ENCODE data around the gene IRF2BPL.
A peak's percentile ranks its signal among the peaks of the same experiment; 100 is the strongest.

Gene IRF2BPL

GRCh38 chr14:77028384-77029231 lies at the start of gene IRF2BPL:
Gene IRF2BPL (minus strand): TSS chr14:77028708. CDS start chr14:77027792, 916 bp downstream.
- peak; percentile 91 for DNase-seq
- Mint-ChIP-seq H3K4me1 (peaks cover 22 to 48% of the 10 kb centered on the region in 2 donors), H3K27ac (peak within 1 kb of the TSS; percentile 92), H3K9me3 (no peaks in the 10 kb centered on the region), H3K4me3 (peak within 1 kb of the TSS; percentile 95), H3K36me3 (peaks cover 10 to 20% of the 10 kb centered on the region in 2 donors), H3K27me3 (no peaks in the 10 kb centered on the region)
- peak; percentile 77 to 81 for ATAC-seq (replicated peaks)

- Mint-ChIP-seq H3K9me3 (peaks cover 0 to 4% of the 10 kb centered on the region in 2 donors), H3K4me1 (peaks cover 0 to 2% of the 10 kb centered on the region in 2 donors), H3K27ac (no peak overlapping the region), H3K4me3 (no peak overlapping the region), H3K36me3 (peaks cover 1 to 5% of the 10 kb centered on the region in 2 donors), H3K27me3 (no peaks in the 10 kb centered on the region)
- no peak for DNase-seq
- no peak for ATAC-seq (replicated peaks)
These were observed 48.5 kb upstream of the IRF2BPL start for GRCh38 chr14:77077040-77077439.

GRCh38 chr14:77076113-77076631 lies 47.7 kb upstream of the IRF2BPL start:
- Mint-ChIP-seq H3K4me3 (no peak overlapping the region), H3K27ac (no peak overlapping the region), H3K4me1 (peaks cover 0 to 2% of the 10 kb centered on the region in 2 donors), H3K27me3 (no peaks in the 10 kb centered on the region), H3K36me3 (peaks cover 1 to 5% of the 10 kb centered on the region in 2 donors), H3K9me3 (peaks cover 0 to 4% of the 10 kb centered on the region in 2 donors)
- DNase-seq (no peak), ATAC-seq (replicated peaks) (no peak)

GRCh38 chr14:77074969-77075368 lies 46.5 kb upstream of the IRF2BPL start:
- H3K4me1 Mint-ChIP-seq = peaks cover 0 to 2% of the 10 kb centered on the region in 2 donors
- peaks cover 0 to 2% of the 10 kb centered on the region in 2 donors for H3K36me3 Mint-ChIP-seq
- no peak overlapping the region for H3K4me3 Mint-ChIP-seq
- no peak for ATAC-seq (replicated peaks)
- no peak overlapping the region for H3K27ac Mint-ChIP-seq
- DNase-seq = no peak
- H3K27me3 Mint-ChIP-seq = peaks cover 3 to 9% of the 10 kb centered on the region in 2 donors
- H3K9me3 Mint-ChIP-seq = peaks cover 0 to 1% of the 10 kb centered on the region in 2 donors

GRCh38 chr14:77071938-77072388 lies 43.5 kb upstream of the IRF2BPL start:
- no peak overlapping the region for H3K27ac Mint-ChIP-seq
- ATAC-seq (replicated peaks) = no peak
- peaks cover 12 to 17% of the 10 kb centered on the region in 2 donors for H3K27me3 Mint-ChIP-seq
- DNase-seq = no peak
- H3K9me3 Mint-ChIP-seq = no peaks in the 10 kb centered on the region
- H3K4me1 Mint-ChIP-seq = peaks cover 0 to 3% of the 10 kb centered on the region in 2 donors
- no peaks in the 10 kb centered on the region for H3K36me3 Mint-ChIP-seq
- no peak overlapping the region for H3K4me3 Mint-ChIP-seq

- Mint-ChIP-seq H3K9me3 (no peaks in the 10 kb centered on the region), H3K4me1 (peaks cover 11 to 17% of the 10 kb centered on the region in 2 donors), H3K36me3 (no peaks in the 10 kb centered on the region), H3K27me3 (peaks cover 12 to 17% of the 10 kb centered on the region in 2 donors), H3K4me3 (no peak overlapping the region), H3K27ac (no peak overlapping the region)
- DNase-seq (no peak), ATAC-seq (replicated peaks) (no peak)
These were observed 41.0 kb upstream of the IRF2BPL start for GRCh38 chr14:77069551-77069950.

GRCh38 chr14:77068517-77069200 lies 40.2 kb upstream of the IRF2BPL start:
- Mint-ChIP-seq H3K36me3 (no peaks in the 10 kb centered on the region), H3K27me3 (peaks cover 12 to 17% of the 10 kb centered on the region in 2 donors), H3K9me3 (no peaks in the 10 kb centered on the region), H3K4me3 (no peak overlapping the region), H3K27ac (no peak overlapping the region), H3K4me1 (peaks cover 14 to 17% of the 10 kb centered on the region in 2 donors)
- DNase-seq (no peak), ATAC-seq (replicated peaks) (no peak)

GRCh38 chr14:77067632-77068516 lies 39.4 kb upstream of the IRF2BPL start:
- no peaks in the 10 kb centered on the region for H3K36me3 Mint-ChIP-seq
- no peaks in the 10 kb centered on the region for H3K9me3 Mint-ChIP-seq
- no peak overlapping the region for H3K27ac Mint-ChIP-seq
- H3K4me1 Mint-ChIP-seq = peaks cover 14 to 17% of the 10 kb centered on the region in 2 donors
- ATAC-seq (replicated peaks) = peak; percentile 71 to 74
- DNase-seq = peak; percentile 36
- peaks cover 12 to 17% of the 10 kb centered on the region in 2 donors for H3K27me3 Mint-ChIP-seq
- no peak overlapping the region for H3K4me3 Mint-ChIP-seq

GRCh38 chr14:77066578-77067172 lies 38.2 kb upstream of the IRF2BPL start:
- no peaks in the 10 kb centered on the region for H3K36me3 Mint-ChIP-seq
- H3K4me1 Mint-ChIP-seq = peaks cover 14 to 17% of the 10 kb centered on the region in 2 donors
- peaks cover 12 to 17% of the 10 kb centered on the region in 2 donors for H3K27me3 Mint-ChIP-seq
- H3K4me3 Mint-ChIP-seq = no peak overlapping the region
- DNase-seq (no peak), ATAC-seq (replicated peaks) (no peak)
- no peaks in the 10 kb centered on the region for H3K9me3 Mint-ChIP-seq
- no peak overlapping the region for H3K27ac Mint-ChIP-seq

- H3K4me3 Mint-ChIP-seq = no peak overlapping the region
- peaks cover 14 to 17% of the 10 kb centered on the region in 2 donors for H3K4me1 Mint-ChIP-seq
- ATAC-seq (replicated peaks) = peak; percentile 61 to 64
- peaks cover 12 to 17% of the 10 kb centered on the region in 2 donors for H3K27me3 Mint-ChIP-seq
- no peak overlapping the region for H3K27ac Mint-ChIP-seq
- H3K36me3 Mint-ChIP-seq = no peaks in the 10 kb centered on the region
- DNase-seq = no peak
- H3K9me3 Mint-ChIP-seq = no peaks in the 10 kb centered on the region
These were observed 37.5 kb upstream of the IRF2BPL start for GRCh38 chr14:77065851-77066577.

- no peak overlapping the region for H3K4me3 Mint-ChIP-seq
- no peaks in the 10 kb centered on the region for H3K36me3 Mint-ChIP-seq
- H3K27ac Mint-ChIP-seq = no peak overlapping the region
- ATAC-seq (replicated peaks) (no peak), DNase-seq (no peak)
- peaks cover 14 to 17% of the 10 kb centered on the region in 2 donors for H3K4me1 Mint-ChIP-seq
- H3K27me3 Mint-ChIP-seq = peaks cover 0 to 11% of the 10 kb centered on the region in 2 donors
- no peaks in the 10 kb centered on the region for H3K9me3 Mint-ChIP-seq
These were observed 36.1 kb upstream of the IRF2BPL start for GRCh38 chr14:77064521-77065178.

- H3K27me3 Mint-ChIP-seq = peaks cover 0 to 6% of the 10 kb centered on the region in 2 donors
- H3K4me1 Mint-ChIP-seq = peaks cover 14 to 17% of the 10 kb centered on the region in 2 donors
- ATAC-seq (replicated peaks) (no peak), DNase-seq (no peak)
- no peaks in the 10 kb centered on the region for H3K36me3 Mint-ChIP-seq
- no peak overlapping the region for H3K27ac Mint-ChIP-seq
- H3K9me3 Mint-ChIP-seq = no peaks in the 10 kb centered on the region
- no peak overlapping the region for H3K4me3 Mint-ChIP-seq
These were observed 35.2 kb upstream of the IRF2BPL start for GRCh38 chr14:77063571-77064171.
